ENCODE measurements around the gene DUSP10.

Gene DUSP10

GRCh38 chr1:221695301-221695700, 46.6 kb downstream of the DUSP10 start:
- DNase-seq (ENCODE audit: low read depth) = no peak

DNA sequence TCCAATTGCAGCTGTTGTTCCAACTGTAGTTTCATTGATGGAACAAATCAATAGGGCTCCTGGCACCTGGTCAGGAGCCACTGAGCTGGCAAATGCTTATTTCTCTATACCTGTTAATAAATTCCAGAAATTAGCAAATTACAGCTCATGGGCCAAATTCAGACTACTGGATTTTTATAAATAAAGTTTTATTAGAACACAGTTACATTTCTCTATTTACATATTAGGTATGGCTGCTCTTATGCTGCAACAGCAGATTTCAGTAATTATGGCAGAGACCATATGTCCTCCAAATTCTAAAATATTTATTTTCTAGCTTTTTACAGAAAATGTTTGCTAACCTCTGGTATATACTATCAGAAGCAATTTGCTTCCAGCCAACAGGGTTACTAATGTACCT, 47.8 kb downstream of the DUSP10 start:
- DNase-seq (ENCODE audit: low read depth) = no peak

GRCh38 chr1:221693087-221693486, 48.8 kb downstream of the DUSP10 start:
- DNase-seq (ENCODE audit: low read depth) = no peak

- DNase-seq (ENCODE audit: low read depth) = no peak
Measured at GRCh38 chr1:221692643-221693042, 49.2 kb downstream of the DUSP10 start.

DNA sequence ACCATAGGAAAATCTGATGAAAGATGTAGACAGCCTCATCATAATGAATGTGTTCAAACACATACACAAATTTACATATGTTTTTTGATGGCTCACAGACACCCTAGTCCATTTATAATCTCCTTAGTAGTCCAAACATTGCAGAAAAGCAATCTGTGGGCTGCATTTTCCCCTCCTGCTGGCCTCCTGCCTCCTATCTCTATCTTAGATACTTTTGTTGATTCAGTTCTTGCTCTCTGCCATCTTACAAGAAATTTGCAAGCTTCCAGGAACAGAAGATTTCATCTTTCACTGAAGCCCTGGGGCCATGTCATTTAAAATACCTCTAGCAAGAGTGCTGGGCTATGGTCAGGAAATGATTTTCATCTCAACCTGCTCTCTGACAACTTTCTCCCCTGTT, 50.6 kb downstream of the DUSP10 start:
- no peak for DNase-seq (ENCODE audit: low read depth)

DNA sequence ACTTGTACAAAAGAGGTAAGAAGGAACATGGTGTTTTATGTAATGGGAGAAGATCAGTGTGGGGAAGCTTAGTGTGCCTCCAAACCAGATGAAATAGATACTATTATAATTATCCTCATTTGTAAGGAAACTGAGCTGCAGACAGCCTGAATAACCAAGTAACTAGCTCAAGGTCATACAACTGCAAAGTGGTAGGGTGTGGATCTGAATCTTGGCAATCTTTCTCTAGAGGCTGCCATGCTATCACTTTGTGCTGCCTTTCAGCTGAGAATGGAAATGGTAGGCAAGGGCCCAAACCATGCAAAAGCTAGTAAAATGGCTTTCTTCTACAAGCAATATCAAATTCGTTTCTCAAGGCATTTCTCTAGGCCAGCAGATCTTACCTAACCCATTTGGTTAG, 51.0 kb downstream of the DUSP10 start:
- no peak for DNase-seq (ENCODE audit: low read depth)

DNA sequence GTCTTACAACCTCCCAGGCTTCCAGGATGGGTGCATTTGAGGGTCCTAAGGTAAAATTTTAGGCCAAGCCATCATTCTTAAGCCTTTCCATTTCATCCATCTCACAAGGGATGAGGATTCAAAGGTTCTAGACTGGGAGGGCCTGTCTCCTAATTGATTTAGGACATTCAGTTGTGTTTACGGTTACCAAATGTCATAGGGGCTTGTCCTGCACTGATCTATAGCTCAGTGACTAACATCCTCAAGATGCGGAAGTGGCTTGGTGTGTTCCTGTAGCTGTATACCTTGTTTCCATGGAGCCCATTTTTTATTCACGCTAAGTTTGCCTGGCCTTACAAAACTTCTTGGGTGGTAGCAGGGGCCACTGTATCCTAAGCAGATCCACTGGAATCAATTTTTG, 52.8 kb downstream of the DUSP10 start:
- no peak for DNase-seq (ENCODE audit: low read depth)

DNA sequence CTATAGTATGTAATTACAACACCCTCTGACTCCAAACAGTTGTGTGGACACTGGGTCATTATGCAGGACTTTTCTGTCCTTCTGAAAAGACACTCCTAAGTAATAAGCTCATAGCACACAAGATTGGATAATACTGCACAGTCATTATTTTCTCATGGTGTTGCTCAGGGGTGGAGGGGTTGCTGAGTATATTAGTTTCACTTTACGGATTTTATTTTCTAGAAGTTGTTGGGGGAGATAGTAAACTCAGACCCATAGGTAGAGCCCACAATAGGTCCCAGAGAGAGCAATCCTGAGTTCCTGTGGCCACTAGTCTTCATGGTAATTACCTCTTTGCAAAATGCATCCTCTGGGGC, 53.4 kb downstream of the DUSP10 start:
- DNase-seq (ENCODE audit: low read depth) = no peak

DNA sequence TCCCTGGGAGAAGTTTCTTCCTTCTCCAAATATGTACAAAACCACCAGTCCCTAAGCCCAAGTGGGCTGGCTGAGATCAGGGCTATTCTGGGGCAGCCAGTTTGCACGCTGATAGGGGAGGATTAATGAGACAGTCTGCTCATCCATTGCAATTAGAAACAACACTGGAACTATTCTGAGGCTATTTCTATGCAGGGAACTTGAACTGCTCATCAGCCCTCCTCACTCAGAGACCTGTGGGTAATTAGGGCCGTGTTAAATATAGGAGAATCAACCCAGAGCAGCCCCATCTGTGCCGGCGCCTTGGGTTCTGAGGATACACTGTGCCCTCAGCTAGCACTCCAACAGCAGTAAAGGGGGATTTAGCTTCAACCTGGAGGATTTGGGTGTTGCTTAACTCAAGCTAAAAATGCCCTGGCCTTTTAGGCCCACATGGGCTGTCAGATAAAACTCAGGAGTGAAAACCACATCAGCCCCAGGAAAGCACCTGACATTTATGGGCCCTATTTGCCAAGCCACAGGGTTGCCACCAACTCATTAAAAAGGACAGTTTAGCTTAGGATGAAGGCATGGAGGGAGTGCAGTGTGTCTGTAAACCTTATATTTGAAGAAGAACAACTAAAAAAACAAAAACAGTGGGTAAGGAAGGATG, 53.9 kb downstream of the DUSP10 start:
- DNase-seq (ENCODE audit: low read depth) = no peak

- DNase-seq (ENCODE audit: low read depth) = no peak
Measured at GRCh38 chr1:221683681-221684080, 58.2 kb downstream of the DUSP10 start.

GRCh38 chr1:221680085-221680484, 61.8 kb downstream of the DUSP10 start:
- no peak for DNase-seq (ENCODE audit: low read depth)

- DNase-seq (ENCODE audit: low read depth) = no peak
Measured at GRCh38 chr1:221678014-221678413, 63.9 kb downstream of the DUSP10 start.

- no peak for DNase-seq (ENCODE audit: low read depth)
Measured at GRCh38 chr1:221675880-221676800, 65.7 kb downstream of the DUSP10 start.

- no peak for DNase-seq (ENCODE audit: low read depth)
Measured at GRCh38 chr1:221672965-221673364, 68.9 kb downstream of the DUSP10 start.

DNA sequence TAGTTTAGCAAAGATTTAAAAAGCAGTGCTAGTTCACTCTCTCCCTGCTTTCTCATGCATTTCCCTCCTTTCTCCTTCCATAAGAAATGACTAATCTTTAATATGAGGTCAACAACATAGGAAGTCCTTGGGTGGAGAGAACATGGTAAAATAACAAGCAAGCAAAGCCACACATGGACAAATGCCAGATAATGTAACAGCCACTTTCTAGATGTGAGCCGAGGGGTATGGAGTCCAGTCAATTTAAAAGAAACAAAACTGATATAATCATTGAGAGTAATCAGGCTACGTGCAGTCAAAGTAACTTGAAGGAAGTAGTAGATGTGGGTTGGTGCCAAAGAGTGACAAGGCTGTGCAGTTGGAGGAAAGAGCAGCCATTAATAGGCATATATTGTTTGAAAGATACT, 69.6 kb downstream of the DUSP10 start:
- DNase-seq (ENCODE audit: low read depth) = no peak

- no peak for DNase-seq (ENCODE audit: low read depth)
Measured at GRCh38 chr1:221670081-221670480, 71.8 kb downstream of the DUSP10 start.

GRCh38 chr1:221669441-221669840, 72.4 kb downstream of the DUSP10 start:
- no peak for DNase-seq (ENCODE audit: low read depth)

DNA sequence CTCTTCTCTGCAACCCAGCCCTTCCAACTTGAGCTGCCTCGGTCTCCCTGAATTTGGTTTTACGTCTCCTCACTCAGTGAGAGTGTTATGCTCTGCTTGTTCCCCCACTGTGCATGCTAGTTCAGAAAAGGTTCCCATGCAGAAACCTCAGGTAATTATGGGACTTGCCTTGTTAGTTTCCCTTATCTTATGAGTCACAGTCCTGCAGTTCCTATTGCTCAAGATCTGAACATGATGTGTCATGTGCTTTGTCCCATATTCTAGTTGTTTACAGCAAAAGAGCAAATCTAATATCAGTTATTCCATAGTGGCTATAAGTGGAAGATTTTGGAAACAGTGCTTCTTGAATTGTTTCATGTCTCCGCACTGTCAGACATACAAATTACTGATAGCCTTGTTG, 74.4 kb downstream of the DUSP10 start:
- no peak for DNase-seq (ENCODE audit: low read depth)

DNA sequence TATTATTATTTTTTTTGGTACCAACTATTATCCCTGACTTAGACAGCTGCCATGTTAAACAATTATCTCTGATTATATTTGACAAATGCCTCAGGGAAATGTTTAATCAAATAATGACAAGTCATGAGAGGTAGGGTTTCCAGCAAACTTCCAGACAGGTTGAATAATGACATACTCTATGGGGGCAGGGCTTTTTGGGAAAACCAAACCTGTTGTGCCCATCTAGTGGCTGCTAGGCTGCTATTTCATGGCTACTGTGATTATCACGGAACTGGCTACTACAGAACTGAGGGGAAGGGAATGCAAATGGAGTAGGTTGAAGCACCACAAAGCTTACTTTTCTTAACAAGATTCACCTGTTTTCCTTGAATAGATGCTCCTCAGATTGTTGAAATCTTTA, 77.6 kb downstream of the DUSP10 start:
- DNase-seq (ENCODE audit: low read depth) = no peak

DNA sequence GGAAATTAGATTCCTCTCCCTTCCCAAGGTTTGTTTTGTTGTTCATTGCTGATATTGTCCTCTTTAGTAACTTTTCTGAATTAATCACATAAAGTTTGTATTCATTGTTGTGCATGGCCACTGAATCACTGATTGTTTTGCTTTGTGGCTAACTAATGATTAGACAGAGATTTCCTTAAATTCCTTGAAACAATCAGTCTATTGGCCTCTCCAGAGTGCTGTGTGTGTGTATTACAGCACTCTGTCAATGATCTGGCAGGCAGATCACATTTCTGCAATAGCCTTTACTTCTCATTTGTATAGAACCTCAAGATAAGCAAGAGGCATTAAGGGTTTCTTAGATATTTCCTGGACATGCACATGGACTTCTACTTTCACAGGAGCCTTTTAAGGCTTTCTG, 78.6 kb downstream of the DUSP10 start:
- no peak for DNase-seq (ENCODE audit: low read depth)

DNA sequence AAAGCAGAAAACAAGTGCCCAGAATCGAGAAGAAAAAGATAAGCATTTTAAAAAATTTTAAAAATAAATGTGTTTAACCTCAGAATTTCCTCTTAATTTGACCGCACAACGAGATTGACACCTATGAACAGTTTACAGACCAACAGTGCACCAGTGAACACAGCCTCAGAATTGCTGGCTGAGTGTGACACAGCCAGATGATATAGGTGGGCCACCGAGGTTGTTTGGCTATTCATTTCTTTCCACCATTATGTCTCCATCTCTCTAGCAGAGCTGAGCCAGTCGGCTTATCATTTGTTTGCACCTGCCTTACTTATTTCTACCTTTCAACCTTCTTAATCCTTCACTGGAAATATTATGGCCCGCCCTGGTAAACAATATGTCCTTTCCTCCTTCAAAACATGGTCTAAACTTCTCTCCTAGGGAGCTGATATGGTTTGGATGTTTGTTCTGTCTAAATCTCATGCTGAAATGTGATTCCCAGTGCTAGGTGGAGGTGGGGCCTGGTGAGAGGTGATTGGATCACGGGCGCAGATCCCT, 86.1 kb downstream of the DUSP10 start:
- DNase-seq (ENCODE audit: low read depth) = no peak
